NCI-H1092 treated with DMSO at 0.1 percent for 48 hours (cell line): ENCODE measurements around the gene TNIK.
A peak's percentile ranks its signal among the peaks of the same experiment; 100 is the strongest.

Source experiments
- DNase-seq: peaks from one replicate; lab custom pipeline; 2025; lab: John Stamatoyannopoulos, UW

TNIK gene

DNA sequence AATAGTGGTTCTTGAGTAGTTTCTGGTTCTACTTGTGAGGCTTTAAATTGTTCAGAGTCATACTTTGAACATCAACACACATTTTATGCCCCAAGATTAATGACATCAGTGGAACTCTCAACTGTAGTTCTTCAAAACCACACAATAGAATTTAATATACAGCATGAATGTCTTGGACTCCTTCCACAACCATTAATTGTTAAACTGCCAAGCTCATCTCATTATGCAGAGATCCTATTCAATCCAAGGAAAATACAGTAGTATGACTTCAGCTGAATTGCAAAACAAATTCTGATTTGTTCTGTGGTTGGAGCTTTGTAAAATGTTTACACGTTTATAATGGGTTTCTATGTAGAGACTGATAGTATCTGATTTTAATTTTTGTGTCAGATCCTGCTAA, 234.5 kb downstream of the TNIK start:
- no peak for DNase-seq

DNA sequence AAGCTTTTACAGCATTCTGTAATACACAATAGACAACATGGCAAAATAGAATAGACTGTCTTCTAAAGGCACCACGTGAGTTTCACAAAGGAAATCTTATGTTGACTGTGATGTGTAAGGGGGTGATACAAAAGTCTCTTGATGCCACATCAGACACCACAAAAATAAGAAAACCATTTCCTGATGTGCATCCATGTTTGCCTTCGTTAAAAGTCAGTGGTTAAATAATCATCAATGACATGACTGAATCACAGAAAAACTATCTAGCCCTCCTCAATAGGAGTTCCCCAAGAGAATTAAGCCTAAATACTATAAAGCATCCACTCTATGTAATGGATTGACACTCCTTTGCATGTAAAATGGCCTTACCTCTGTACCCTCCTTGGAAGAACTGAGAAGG, 235.0 kb downstream of the TNIK start:
- DNase-seq, result no peak

DNA sequence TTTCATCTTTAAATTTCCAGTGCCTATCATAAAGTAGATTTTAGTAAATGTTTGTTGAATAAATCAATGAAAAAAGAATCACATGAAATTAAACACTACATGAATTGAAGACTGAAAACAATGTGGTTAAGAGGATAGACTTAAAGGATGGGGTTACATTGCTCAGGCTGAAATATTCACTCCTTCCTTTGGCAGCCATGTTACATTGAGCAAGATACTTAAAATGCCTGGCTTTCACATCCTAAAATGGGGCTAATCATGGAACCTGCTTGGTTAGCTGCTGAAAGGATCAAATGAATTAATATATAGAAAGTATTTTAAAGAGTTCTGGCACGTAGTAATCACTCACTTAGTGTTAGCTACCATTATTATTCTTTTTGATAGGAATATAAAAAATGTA, 236.8 kb downstream of the TNIK start:
- no peak for DNase-seq

DNA sequence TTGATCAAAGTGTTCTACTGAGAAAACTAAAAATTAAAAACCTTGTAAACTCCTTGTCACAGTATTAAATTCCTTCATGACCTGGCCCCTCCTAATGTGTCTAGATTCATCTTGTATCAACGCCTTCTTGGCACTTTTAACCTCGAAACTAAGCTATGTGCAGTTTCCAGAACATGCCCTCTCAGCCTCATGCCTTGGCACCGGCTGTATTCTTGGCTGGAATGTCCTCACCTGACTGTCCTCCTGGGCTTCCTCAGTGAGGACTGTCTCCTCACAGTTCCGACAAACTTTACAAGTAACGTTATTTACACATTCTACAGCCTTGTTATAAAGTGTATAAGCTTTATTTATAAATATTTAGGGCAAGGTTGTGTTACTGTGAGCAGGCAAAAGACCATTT, 237.2 kb downstream of the TNIK start:
- DNase-seq, result no peak

DNA sequence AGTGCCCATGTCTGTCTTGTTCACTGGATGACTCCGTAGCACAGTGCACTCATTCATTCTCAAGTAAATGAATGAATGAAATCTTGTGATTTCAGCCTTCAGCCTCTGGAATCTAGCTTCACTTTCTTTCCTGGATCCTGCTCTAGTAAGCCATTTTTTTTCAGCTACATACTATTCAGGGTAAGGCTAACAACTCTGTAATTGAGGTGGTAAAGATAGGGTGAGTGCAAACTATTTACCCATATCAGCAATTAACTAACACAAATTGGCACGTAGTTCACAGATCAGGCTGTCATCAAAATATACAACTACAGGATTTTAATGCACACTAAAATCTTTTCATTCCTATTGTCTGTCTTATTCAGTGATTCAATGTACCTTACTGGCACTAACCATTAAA, 238.6 kb downstream of the TNIK start:
- no peak for DNase-seq

DNA sequence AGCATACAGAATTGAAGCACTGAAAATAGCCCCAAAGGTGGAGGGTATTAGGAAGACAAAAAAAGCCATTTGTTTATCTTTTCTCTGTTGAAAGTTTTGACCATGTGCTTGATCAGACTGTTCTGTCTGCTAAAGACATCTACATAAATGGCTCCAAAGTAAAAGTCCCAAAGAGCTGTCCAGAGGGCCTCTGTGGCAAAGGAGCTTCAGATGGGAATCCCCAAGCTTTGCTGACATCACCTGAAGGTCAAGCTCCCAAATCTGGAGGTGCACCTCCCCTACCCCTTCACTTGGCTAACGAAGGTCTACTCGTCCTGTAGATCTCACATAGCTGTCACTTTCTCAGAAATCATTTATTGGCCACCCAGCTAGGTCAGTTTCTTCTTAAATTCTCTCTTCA, 239.1 kb downstream of the TNIK start:
- no peak for DNase-seq

DNA sequence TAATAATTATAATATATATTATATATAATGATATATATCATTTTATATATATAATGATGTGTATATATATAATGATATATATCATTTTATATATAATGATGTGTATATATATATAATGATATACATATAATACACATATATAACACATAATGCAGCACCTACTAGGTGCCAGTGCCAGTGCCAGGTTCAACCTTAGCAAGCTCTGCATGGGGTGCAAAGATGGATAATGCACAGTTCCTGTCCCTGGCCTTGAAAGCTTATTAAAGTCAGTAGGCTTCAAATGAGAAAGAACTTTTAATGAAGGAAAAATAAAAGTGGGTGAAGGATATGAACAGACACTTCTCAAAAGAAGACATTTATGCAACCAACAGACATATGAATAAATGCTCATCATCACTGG, 240.9 kb downstream of the TNIK start:
- no peak for DNase-seq

DNA sequence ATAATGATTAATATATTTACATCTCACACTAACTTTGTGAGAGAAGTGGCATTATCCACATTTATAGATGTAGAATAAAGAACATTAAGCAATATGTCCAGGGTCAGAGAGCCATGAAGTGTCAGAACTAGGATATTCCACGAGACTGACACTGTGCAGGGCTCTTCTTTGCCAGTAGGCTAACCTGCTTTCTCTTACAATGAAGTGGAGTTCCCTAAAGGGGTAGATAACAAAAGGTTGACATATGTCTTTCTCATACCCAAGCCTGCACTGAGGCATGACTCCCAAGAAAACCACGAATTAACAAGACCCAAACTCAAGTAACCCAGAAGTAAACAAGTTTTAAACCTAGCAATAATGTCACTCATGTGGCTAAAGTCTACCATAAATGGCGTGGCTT, 242.1 kb downstream of the TNIK start:
- no peak for DNase-seq

DNA sequence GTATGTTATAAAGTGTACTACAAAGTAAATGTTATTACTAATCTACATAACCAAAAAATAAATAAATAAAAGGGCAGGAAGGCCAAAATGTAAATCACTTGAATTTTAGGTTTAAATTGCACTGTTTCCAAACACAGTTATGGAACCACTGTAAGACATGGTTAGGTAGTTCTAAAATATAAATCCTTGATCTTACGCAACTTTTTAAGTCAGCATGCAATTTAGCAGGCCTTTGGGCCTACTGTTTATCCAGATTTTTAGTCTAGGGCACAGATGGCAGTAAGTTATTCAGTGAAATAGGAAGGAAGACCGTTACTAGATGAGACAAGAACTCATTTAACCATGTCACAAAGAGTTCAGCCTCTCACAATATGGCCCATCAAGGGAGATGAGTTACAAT, 246.3 kb downstream of the TNIK start:
- no peak for DNase-seq

DNA sequence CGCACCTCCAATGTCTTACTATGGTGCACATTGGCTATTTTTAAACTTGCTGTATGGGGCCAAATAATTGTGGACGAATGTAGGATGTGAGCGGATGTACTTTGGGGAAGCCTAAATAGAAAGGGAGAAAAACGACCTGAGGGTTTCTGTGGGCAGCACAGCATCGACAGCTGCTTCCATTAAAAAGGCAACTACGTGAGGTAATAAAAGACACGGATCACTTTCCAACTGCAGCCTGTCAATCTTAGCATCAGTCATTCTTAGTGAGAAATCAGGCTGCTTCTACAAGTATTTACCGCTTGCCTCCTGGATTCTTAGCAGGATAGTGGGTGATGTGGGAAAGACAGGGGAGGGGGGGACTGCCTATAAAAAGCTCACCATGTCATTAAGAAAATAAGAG, 247.0 kb downstream of the TNIK start:
- DNase-seq, result no peak

DNA sequence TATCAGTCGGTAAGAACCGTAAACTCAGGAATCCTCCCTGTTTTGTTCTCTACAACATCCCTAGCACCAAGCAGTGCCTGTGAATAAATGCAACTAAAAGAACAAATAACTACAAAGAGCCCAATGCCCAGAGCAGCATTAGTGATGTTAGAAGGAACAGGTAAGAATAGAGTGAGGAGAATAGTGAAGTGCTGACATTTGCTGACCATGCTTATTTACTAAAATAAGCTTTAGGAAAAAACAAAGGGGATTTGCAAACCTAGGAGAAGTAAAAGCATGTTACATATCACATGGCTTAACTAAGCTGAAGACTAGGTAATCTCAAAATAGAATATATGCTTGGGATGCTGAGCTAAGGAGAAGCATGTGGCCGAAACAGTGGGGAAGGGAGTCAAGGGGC, 247.6 kb downstream of the TNIK start:
- no peak for DNase-seq

DNA sequence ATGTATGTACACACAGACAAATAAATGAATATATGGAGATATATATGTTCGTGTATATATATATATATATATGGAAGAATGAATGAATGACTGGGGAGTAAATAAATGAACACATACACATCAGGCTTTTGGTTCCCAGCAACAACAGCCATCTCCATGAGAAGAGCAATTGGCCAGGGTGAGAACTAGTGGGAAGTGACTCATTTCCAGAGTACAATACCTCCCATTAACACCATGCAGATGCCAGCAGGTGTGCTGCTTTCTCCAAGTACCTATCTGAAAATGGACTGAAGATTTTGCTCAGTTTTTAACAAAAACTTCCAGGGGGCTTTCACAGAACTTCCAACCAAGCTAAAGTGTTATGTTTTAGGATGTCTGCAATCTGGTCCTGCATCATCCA, 253.9 kb downstream of the TNIK start:
- DNase-seq, result no peak

DNA sequence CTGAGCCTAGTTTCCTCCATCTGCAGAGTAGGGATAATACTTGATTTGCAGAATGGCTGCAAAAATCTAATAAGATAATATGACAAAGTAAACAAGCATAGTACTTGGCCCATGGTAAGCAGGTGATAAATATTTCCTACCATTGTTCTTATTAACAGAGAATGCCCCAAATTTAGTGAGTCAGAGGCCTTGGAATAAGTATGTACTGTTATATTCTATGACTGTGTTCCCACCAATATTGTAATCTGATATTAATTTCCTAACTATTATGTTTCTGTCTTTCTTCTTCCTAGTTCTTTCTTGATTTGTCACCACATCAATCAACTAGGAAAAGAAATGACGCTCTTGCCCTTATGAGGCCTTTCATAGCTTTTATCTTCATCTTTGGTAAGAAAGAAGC, 255.3 kb downstream of the TNIK start:
- no peak for DNase-seq

DNA sequence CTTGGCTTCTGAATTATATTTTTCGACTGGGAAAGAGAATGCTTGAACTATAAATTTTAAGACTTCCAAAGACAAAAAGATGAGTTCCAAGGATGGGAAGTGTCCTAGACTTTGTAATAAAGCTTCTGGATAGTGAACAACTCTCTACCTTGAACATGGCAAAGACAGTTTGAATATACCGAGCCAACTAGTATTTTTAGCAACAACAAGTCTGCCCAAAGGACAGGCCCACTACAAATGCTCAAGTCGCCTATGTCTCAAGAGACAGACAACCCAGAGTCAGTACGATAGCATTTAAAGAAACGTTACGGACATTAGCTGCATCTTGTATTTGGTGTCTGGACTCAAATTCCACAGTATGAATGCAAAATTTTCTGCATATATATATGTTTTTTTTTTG, 258.4 kb downstream of the TNIK start:
- DNase-seq, result no peak

DNA sequence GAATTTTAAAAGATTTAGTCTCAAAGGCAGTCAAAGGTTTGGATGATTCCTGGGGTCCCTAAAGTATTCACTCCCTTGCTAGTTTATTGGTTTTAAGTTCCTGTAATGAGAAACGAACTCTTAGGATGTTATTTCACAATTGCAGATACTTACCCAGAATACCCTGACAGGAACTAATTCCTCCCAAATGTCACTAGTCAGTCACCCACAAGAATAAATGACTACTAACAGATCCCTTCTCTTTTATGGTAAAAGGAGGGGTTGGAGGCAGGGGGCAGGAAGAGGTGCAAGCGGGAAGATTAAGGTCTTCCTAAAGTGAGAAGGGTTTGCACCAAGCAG, 259.5 kb downstream of the TNIK start:
- no peak for DNase-seq

DNA sequence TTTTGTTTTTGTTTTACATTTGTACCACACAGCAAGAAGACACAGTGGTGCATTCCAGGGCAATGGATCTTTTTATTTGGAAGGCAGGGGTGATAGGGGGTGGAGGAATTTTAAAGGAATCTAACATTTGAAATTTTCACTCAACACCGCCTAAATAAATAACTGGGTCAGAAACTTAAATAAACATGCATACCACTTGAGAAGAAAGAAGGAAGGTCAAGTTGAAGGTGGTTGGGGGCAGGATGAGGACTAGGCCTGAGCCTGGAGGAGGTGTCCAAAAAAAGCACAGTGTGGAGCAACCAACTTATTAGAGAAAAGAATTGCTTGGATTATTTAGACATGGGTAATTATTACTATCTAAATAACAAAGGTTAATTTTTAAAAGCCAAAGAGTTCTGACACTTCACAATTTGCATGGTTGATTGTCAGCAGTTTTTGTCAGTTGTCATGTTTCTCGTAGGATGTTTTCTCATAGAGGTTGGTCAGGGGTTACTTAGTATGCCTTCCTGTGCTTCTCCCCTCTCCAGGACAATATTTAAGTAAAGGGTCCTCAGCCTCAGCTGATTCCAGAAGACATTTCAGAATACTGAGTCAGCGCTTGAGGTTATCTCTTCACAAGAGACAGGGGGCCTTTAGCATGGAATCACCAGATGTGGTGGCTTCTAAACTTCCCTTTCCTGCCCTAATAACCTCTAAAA, 260.0 kb downstream of the TNIK start:
- no peak for DNase-seq

DNA sequence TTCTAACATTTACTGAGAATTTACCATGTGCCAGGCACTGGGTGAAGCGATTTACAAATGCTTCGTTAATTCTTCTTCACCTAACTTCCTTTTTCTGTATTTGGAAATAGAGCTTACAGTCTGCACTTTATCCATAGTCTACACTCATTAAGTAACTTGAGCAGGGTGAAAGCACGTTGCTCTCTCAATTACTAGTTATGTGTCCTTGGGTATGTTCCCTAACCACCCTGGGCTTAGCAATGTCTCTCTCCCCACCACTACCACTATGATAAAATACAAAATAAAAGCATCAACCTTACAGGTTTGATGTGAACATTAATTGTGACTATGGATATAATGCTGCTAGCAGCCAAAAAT, 260.8 kb downstream of the TNIK start:
- no peak for DNase-seq

DNA sequence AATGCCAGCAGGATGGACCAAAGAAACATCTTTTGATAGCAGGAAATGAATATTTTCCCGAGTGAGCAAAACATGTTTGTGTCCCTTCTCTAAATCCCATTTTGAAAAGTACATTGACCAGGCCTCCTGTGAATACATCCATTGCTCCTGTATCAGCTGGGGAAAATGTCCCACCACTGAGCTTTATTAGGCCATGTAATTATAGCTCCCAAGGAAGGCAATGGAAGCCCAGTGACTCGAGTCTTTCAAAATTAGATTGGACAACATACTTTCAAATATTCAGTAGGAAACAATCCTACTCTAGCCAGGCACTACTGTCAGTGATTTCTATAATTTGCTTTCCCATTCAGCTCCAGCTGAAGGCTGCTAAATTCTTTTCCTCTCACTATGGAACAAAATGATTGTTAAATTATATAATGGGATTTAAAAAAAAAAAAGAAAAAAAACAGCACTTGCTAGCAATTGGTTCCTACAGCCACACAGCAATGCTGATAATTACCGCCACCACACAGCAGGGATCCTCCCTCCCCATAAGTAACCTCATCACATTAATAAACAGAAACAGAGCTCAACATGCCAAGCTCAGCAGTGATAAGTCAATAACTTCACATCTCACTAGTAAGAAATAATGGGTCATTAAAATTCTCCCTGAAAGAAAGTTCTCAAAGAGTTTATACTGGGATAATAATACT, 261.3 kb downstream of the TNIK start:
- DNase-seq, result no peak

DNA sequence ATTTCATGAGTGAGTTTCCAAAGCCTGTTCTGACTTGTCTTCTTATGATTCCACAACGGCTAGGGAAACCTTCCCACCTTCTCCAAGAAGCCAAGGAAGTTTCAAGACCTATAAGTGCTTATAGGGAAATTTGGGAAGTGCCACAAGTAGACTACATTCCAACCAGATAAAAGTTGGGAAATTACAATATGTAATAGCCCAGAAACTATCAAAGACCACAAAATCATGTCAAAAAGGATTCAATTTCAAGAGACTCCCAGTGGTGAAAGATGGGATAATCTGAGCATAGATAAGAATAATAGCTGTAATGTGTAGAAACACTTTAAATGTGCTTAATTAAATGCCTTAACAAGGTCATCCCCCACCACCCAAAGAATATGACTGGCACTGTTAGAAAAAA, 264.5 kb downstream of the TNIK start:
- no peak for DNase-seq

DNA sequence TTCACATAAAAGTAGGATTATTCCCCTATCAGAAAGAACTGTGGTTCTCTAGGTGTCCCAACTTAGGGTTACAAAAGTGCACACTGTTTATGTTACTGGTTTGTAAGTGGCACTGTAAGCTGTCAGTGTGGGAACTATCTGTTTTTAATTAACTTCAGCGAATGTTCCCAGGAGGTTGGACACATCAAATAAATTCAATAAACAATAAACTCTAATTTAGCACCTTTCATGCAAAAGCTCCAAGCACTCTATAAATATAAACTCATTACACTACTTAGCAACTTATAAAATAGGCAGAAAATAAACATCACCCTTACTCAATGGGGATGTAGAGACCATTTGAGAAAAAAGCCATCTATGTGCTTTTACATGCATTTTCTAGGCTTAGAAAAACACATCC, 265.2 kb downstream of the TNIK start:
- no peak for DNase-seq

DNA sequence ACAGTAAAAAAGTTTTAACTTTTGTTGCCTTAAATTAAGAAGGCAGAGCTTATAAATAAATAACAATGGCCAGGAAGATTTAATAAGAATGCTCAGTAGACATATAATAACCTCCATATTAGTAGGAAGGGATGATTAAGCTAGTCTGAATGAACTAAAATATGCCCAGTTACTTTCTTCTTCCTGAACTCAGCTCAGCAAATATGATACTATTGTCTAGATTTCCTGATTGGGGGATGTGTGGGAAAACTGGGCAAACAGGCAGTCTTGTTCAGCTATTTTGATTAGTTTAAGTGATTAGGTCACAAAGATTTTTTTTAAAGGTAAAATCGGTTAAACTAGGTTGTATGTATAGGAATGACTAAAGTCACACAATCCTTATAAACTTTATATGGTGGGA, 266.5 kb downstream of the TNIK start:
- no peak for DNase-seq

DNA sequence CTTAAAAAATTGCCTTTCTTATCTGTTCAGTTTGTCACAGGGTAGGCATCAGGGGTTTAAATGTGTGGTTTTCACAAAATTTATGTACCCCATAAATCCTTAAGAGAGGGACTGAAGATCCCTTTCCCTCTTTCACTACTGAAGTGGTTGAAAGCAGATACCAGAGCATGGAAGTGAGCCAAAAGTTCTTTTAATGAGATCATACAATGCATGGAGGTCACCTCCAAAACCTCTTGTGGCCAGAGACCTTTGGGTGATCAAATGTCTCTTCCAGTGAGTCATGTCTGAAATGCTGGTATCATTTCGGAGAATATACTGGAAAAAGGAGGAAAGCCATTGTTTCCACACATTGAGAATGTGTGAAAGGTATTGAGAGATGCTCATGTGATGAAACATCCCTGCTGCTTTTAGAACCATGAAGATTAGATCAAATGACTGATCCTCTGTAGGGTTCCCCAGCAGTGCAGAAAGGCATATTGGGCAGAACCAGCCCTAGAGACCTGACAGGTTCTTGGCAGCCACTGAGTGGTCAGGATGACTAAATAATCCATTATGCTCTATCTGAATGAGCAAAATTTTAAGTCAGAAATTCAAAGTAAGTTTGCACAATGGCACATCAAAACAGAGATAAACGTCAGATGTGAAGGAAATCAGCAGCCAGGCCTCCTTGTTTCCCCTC, 267.9 kb downstream of the TNIK start:
- peak; percentile 76 for DNase-seq

DNA sequence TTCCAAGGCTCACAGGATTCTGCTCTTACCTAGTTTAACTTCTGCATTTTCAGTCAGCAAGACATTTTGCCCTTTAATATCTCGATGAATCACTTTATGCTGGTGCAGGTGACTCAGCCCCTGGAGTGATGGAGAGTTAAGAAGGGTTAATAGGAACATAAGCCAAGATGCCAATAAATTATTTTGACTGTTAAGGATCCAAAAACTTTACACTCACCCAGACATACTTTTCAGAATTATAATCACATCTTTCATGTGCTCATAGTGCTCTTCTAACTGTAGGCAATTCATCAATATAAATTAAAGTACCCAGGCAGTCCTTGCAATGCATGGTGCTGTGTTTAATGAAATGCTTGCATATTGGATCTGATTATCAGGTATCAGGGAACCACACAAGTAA, 269.5 kb downstream of the TNIK start:
- no peak for DNase-seq
